HG03064 (cell line): ENCODE measurements around the gene TRIM7.
"Not testable (repeated sequence)": the region's sequence is repeated elsewhere in the genome, so short reads cannot be mapped to it uniquely, and the experiment has no call there.

Experiments
- ATAC-seq: cut with Tn5 transposase; IDR thresholded peaks from one replicate; pipeline ENCODE4 v1.9.1; 2021; ENCODE audit warnings: low read depth; ENCODE audit not compliant: unreplicated experiment

Gene TRIM7

GRCh38 chr5:181214249-181214648 is 9.3 kb upstream of the TRIM7 start:
- not testable (repeated sequence) for ATAC-seq

DNA sequence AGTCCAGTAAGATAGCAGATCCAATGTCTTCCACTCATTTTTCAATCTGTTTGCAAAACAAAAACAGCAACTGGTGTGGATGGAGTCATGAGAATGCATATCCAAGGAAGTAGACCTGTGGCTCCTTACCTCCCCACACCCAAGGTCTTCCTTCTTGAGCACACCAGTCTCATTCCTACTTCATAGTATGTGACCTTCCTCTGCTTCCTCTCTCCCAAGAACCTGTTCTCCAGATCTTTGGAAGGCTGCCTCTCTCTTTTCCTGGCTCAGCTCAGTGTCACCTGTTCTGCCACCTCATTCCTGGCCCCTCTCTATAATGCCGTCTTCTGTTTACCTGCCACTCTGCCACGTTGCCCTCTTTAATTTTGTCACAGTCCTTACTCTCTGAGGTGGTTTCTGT is 7.9 kb upstream of the TRIM7 start:
- no peak for ATAC-seq

DNA sequence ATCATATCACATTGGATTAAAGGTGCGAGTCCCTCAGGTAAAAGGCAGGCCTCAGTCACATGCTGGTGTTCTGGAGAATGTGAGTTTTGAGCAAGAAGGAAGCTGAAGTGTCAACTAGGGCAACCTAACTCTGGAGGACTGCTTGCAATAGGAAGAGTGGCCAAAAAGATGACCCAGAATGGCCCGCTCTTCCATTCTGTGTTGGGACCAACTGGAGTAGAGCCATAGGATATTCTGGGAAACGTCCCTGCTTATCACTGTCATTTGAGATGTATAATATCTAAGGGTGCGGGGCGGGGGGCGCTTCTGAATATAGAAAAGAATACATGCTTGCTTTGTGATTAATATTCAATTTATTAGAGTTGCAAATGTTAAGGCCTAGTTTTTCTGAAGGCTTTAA is 7.1 kb upstream of the TRIM7 start:
- ATAC-seq, result no peak

DNA sequence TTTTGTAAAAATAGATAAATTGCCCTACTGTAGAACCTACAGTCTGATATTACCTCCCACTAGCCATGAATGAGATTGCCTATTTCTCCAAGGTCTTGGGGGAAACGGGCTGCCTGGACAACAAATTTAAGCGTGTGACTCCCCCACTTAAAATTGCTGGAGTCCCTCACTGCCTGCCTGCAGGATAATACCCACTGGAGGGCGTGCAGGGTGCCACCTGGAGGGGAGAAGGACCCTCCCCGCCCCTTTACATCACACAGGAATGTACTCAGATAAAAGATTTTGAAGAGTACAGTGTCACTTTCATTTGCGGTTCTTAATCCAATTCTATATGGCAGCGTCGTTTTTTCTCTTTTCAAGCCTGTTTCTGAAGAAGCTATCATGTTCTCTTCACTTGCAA is 6.2 kb upstream of the TRIM7 start:
- no peak for ATAC-seq

- ATAC-seq, result not testable (repeated sequence)
Observed at GRCh38 chr5:181210698-181211097, 5.7 kb upstream of the TRIM7 start.

GRCh38 chr5:181210148-181210547 is 5.2 kb upstream of the TRIM7 start:
- ATAC-seq, result not testable (repeated sequence)

GRCh38 chr5:181209006-181209405 is 4.0 kb upstream of the TRIM7 start:
- ATAC-seq, result not testable (repeated sequence)

DNA sequence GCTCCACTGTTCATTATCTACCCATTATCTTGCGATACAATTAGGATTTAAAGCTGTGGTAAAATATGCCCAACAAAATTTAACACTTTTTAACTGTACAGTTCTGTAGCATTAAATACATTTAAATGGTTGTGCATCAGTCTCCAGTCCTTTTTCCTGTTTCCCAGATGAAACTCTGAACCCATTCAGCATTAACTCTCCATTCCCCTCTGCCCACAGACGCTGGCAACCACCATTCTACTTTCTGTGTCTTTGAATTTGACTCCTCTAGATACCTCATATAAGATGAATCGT is 2.9 kb upstream of the TRIM7 start:
- ATAC-seq, result no peak

DNA sequence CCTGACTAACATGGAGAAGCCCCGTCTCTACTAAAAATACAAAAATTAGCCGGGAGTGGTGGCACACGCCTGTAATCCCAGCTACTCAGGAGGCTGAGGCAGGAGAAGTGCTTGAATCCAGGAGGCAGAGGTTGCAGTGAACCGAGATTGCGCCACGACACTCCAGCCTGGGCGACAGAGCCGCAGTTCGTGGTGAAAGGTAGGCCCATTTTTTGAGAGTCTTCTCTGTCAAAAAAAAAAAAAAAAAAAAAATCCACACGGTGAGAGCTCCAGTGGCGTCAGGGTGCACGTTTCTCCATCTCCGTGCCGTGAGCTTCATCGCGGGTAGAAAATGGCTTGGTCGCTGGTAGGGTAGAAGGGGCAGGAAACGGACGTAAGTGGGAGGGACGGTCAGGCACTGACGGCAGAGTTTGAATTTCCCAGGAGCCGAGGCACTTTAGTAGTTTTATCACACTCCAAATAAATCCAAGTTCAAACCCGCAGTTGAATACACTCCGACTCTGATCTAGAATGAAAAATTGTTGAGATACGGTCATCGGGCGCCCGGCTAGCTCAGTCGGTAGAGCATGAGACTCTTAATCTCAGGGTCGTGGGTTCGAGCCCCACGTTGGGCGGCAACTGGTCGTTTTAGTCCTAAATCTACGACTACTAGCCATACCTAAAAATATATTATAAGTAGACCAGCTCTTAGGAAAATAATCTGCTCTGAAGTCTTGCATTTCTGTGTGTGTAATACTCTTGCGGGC is 2.4 kb upstream of the TRIM7 start:
- ATAC-seq, result no peak

DNA sequence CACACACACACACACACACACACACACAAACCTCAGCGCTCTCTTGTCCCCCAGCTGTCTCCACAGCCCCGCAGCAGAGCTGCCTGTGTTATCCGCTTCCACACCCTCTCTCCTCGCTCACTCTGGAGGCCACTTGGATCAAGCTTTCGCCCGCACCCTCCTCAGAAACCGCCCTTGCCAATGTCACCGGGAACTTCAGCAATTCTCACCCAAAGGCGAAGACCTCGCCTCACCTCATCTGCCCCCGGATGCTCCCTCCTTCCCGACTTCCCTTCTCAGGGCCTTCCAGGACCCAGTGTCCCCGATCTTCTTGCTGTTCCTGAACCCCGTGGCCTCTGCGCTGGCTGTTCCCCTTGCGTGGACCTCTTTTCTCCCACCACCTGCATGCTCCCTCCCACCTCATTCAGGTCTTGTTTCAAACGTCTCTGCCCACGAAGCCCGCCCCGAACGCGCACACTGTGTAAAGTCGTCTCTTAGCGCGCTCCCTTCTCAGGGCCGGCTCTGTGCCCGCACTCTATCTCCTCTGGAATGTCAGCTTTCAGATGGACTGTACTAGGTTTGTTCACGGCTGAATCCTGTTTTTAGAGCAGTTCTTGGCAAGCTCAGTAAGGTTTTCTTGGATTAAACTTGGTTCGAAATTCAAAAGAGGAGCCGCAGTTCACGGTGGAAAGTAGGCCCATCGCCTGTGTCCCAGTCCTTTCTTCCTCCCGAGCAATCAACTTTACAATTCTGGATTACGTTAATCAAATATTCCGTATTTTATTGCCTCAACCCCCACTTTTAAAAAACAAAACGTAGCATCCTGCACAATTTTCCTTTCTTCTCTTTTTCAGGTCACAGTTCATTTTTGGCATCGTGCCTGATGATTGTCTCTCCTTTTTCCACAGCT is 1.0 kb upstream of the TRIM7 start:
- ATAC-seq, result no peak

- no peak for ATAC-seq
Observed at GRCh38 chr5:181204113-181204825, 727 bp downstream of the TRIM7 start.

DNA sequence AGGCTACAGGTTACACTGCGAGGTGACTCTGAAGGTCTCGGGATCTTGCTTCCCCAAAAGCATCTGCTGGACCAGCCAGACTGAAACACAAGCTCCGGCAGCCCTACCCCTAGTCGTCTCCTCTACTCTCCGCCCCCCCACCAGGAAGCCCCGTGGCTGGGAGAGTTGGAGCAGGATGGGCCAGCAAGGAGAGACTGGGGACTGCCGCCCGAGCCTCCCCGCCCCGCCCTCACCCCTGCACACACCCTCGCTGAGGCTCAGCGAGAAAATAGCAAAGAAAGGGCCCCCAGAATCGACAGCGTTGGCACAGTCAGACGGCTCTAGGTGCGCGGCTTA is 1.3 kb downstream of the TRIM7 start:
- ATAC-seq, result no peak

DNA sequence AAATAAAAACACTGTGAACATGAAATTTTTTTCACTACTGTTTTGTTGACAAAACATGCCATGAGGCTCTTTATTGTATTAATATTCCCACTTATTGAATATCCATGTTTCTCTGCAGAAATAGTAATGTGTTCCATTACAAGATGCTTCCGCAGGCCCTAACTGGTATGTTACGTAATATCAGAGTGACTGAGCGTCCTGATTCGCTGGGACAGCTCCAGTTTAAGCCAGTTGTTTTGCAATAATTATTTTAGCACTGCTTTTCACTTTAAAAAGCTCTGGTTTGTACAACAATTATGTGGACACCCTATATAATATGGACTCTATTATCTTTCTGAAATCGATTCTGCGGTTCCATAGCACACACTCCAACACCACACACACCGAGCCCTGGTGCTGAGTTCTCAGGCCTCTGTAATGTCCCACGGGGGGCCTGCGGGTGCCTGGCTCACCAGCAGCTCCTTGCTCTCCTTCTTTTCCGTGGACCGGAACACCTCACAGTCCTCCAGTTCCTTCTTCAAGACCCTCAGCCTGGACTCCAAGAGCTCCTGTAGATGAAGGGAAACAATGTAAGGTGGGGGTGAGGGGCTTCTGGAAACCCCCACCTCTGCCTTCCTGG is 1.8 kb downstream of the TRIM7 start:
- ATAC-seq, result no peak

GRCh38 chr5:181200816-181201215 is 4.2 kb downstream of the TRIM7 start:
- no peak for ATAC-seq

GRCh38 chr5:181199881-181200638 is 4.9 kb downstream of the TRIM7 start:
- ATAC-seq, result no peak

- no peak for ATAC-seq
Observed at GRCh38 chr5:181198905-181199519, 6.0 kb downstream of the TRIM7 start.

GRCh38 chr5:181198106-181198685 is 6.8 kb downstream of the TRIM7 start:
- no peak for ATAC-seq

DNA sequence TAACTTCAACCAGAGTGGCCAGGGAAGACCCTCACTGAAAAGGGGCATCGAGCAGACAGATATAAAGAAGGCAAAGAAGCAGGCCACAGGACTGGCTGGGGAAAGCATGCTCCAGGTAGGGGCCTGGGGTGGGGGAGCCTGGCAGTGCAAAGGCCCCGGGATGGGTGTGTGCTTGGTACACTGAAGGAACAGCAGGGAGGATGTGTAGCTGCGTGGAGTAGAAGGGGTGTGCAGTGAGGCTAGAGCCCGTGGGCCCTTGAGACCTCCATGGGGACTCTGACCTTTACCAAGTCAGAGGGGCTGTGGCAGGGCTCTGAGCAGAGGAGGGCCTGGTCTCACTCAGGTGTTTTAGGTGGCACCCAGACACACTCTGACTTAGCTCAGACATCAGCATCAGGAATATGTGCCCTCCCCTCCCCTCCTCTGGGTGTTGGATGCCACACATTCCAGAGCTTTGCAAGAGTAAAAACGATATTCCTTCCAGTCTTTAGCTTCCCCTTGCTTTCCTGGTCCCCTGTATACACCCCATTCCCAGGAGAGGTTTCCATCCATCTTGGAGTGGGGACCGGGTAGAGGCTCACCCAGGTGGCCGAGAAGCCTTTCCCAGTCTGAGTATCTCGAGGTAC is 7.6 kb downstream of the TRIM7 start:
- ATAC-seq, result no peak

GRCh38 chr5:181195249-181195761 is 9.7 kb downstream of the TRIM7 start:
- ATAC-seq, result no peak
